C4-2B (cell line): ENCODE measurements around the gene TSGA10IP.

Experiments used
- H3K27ac ChIP-seq: fragments of 450-650 bp; 2 replicates; pipeline ENCODE4 v1.5.1; 2017
- ZFX ChIP-seq: fragments of 450-650 bp; IDR thresholded peaks from 2 replicates; pipeline ENCODE4 v1.6.1; 2017
- TF ChIP-seq, protein P1 (sequence below): fragments of 450-650 bp; conservative IDR thresholded peaks from 2 replicates; pipeline ENCODE4 v1.5.1; 2017; ENCODE audit warnings: mild to moderate bottlenecking

TSGA10IP gene

DNA sequence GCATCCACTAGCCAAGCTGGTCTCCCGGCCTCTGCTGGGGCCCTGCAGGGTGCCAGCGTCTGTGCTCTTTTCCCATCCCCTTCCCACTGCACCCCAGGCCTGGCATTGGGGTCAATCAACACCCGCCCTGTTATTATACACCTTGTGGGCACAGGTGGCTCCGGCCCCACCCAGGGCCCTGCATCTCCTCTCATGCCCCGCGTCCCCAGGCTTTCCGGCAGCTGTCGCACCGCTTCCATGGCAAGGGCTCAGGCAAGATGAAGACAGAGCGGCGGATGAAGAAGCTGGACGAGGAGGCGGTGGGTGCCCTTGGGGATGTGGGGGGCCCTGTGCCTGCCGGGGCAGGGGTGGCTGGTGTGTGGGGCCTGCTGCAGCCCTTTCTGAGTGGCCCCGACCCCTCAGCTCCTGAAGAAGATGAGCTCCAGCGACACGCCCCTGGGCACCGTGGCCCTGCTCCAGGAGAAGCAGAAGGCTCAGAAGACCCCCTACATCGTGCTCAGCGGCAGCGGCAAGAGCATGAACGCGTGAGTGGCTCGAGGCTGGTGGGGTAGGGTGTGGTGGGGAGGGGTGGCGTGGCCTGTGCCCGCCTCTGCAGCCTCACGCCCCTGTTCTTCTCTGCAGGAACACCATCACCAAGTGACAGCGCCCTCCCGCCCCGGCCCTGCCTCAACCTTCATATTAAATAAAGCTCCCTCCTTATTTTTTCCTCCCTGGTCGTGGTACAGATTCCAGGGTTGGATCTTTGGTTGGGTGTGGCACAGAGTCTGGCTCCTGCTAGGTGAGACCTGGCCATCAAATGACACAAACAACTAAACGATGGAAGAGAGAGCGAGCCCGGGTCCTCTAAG is 33.3 kb downstream of the TSGA10IP start:
- no peak for TF ChIP-seq ZFX
- TF ChIP-seq, protein P1, sequence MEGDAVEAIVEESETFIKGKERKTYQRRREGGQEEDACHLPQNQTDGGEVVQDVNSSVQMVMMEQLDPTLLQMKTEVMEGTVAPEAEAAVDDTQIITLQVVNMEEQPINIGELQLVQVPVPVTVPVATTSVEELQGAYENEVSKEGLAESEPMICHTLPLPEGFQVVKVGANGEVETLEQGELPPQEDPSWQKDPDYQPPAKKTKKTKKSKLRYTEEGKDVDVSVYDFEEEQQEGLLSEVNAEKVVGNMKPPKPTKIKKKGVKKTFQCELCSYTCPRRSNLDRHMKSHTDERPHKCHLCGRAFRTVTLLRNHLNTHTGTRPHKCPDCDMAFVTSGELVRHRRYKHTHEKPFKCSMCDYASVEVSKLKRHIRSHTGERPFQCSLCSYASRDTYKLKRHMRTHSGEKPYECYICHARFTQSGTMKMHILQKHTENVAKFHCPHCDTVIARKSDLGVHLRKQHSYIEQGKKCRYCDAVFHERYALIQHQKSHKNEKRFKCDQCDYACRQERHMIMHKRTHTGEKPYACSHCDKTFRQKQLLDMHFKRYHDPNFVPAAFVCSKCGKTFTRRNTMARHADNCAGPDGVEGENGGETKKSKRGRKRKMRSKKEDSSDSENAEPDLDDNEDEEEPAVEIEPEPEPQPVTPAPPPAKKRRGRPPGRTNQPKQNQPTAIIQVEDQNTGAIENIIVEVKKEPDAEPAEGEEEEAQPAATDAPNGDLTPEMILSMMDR, result no peak
- H3K27ac ChIP-seq, result no peak overlapping the region

DNA sequence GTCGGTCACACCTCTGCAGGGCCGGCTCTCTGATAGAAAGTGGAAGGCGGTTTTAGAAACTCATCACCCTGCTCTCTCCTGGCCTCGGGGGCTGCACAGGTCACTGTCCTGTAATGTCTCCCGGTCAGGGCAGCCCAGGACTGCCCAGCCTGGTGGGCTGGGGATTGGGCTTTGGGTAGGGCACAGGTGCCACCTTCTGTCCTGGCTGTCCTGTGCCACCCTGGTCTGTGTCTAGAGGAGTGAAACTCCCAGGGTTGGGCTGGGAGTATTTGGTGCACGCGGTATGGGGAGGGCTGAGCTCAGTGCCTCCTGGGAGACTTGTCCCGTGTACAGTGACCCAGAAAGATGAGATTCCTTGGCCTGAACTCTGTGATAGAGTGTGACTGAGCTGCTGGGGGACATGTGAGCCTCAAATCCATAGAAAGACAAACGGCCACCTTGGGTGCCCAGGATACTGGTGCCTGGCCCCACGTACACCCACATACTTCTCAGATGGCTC is 34.0 kb downstream of the TSGA10IP start:
- no peak overlapping the region for H3K27ac ChIP-seq
- TF ChIP-seq, protein P1, result no peak
- no peak for TF ChIP-seq ZFX

DNA sequence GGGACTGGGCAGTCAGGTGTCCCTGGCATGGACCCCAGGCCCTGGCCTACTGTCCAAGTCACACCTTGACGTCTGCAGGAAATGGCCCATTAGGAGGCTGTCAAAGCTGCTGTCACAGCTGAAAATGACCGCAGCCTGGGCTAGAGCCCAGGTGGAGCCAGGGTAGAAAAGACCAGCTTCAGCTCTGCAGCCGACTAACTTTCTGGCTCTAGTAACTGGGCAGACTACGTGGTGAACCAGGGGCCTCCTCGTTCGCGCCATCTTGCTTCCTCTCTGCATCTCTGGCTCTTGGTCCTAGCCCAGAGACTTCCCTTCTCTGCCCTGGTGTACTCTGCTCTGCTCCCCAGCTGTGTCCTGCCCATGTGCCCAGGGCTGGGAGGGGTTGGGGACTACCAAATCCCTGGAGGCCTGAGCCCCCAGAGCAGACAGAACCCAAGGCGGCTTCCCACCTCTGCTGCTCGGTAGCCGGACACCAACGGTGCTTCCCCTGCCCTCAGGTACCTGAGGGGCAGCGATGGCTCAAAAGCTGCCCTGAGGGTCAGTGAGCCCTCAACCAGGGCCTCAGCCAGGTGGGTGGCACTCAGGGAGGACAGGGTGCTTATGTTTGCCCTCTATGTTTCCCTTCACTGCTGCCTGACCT is 35.9 kb downstream of the TSGA10IP start:
- TF ChIP-seq ZFX, result no peak
- TF ChIP-seq, protein P1, result no peak

DNA sequence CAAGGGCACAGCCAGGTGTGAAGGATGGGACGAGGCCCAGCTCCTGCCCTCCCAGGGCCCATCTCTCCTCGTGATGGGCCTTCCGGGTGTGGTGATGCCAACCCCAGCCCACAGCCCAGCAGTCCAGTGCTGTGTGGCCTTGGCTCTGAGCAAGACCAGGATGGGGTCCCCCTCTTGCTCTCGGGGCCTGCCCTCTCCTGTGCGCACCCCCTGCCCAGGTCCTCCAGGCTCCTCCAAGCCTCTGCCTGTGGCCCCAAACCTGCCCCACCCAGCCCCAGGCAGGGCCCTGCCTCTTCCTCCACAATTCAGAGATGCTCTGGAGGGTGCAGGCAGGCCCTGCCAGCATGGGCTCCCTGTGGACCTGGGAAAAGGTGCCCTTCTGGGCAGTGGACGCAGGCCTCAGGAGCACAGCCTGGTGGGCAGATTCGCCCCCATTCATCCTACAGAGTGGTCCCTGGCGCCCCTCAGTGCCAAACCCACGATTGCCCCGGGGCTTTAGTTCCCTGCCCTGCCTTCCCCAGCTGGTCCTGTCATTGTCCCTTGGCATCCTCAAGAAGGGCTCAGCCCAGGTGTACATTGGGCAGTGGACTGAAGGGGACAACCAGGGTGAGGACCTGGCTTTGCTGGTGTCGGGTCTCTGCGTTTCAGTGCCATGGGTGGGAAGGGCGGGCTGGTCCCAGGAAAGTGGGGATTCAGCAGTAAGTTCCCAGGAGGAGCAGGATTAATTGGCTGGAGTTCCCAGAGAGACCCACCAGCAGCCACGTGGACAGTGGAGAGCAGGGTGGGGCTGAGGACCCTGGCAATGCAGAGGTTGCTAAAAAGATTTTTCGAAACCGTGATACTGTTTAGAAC is 36.9 kb downstream of the TSGA10IP start:
- TF ChIP-seq ZFX, result no peak
- TF ChIP-seq, protein P1, result no peak
- no peak overlapping the region for H3K27ac ChIP-seq

More for the DNA sequence above, 35.9 kb downstream of the TSGA10IP start:
- no peak overlapping the region for H3K27ac ChIP-seq

DNA sequence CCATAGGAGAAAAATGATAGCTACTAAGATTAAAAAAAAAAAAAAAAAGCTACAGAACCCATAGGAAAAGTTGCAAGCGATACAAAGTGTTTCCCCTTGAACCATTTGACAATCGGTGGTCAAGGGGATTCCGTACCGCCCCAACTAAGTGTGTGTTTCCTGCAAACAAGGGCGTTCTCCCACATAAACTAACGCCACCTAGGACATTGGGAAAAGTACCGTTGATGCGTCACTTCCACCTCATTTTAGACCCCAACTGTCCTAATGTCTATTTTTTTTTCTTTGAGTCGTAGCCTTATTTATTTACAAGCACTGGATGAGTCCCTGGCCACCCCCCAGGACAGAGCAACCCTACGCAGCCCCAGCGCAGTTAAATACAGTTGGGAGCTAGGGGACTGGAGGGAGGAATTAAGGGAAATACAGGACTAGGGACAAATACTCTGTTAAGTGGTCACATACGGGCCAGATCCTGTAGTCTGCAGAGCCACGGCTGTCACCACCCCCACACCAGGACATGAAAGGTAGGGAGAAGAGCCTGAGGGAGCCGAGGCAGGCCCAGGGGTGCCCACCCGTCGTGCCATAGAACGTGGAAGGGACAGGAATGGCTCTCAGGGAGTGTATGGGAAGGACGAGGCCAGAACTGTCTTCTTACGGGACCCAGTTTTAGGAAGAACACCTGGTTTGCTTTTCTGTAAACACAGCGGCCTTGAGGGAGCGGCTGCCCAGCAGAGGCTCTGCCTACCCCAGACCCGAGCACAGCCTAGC is 37.7 kb downstream of the TSGA10IP start:
- no peak for TF ChIP-seq ZFX
- TF ChIP-seq, protein P1, result no peak
- no peak overlapping the region for H3K27ac ChIP-seq

DNA sequence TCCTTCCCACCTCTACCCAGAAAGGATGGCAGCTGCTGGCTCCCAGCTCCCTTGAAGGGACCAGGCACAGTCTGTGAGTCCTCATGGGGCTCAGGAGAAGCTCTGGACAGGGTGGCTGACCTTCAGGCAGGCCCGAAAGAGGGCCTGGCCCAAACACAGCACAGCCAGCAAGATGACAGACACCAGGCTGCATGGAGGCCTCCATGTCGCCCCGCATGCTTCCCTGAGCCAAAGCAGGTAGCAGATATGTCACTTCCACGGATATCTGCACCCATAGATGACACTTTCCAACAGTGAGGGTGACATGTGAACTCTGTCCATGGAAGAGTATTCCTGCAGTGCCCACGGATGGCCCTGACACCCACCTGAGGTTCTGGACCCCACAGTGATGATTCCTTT is 38.3 kb downstream of the TSGA10IP start:
- H3K27ac ChIP-seq, result no peak overlapping the region
- no peak for TF ChIP-seq ZFX
- TF ChIP-seq, protein P1, result no peak
